Spleen (tissue), 7 donors: ENCODE measurements around the gene ESRRB.

Experiments used
- CTCF ChIP-seq, 11 experiments: fragments of 200-600 bp in 7 of 11; fragments of 450-650 bp in 4 of 11; sonication (generic) in 4 of 11; IDR thresholded peaks in 8 of 11; conservative IDR thresholded peaks in 3 of 11; 1 replicate in 7 of 11; 2 replicates in 4 of 11; pipeline versions ENCODE4 v1.4.0 to v1.8.0; 2016 to 2021; ENCODE audit warnings: antibody characterized with exemption in 11 of 11, inconsistent platforms in 4 of 11, mild to moderate bottlenecking in 1 of 11
- POLR2A ChIP-seq, 3 donors: fragments of 450-650 bp; IDR thresholded peaks; one replicate each; pipeline ENCODE4 v1.5.1; 2017; ENCODE audit warnings: antibody characterized with exemption in 3 of 3, mild to moderate bottlenecking in 1 of 3
- POLR2AphosphoS5 ChIP-seq, 3 donors: sonication (generic); formaldehyde crosslinking; IDR thresholded peaks; one replicate each; pipeline ENCODE4 v1.5.1; 2017; ENCODE audit warnings: antibody characterized with exemption in 3 of 3
- donor health status: DM: no; HTN: no; CAD: no; lungs with moderate emphysema.
- donor health status: DM: no; HTN: no; CAD: no.
- donor health status: DM: no; HTN: no; CAD: no.

GRCh38 chr14:76396714-76397187 is 20.8 kb downstream of the ESRRB start:
- TF ChIP-seq CTCF (IDR thresholded peaks at IDR 0.05 in 8 of 11, conservative IDR thresholded peaks at IDR 0.05 in 3 of 11) (no peak), POLR2A (IDR thresholded peaks at IDR 0.05) (no peak), POLR2AphosphoS5 (IDR thresholded peaks at IDR 0.05) (no peak)
